ENCODE measurements around the gene RAP1B. TPM values are rescaled to one million over a fixed set of nuclear protein-coding genes. Genes with fewer than 3 reads are reported as not detected.

RAP1B gene
- total and polyA plus RNA-seq, 4 donors, result 125 to 203 (median 138) TPM

DNA sequence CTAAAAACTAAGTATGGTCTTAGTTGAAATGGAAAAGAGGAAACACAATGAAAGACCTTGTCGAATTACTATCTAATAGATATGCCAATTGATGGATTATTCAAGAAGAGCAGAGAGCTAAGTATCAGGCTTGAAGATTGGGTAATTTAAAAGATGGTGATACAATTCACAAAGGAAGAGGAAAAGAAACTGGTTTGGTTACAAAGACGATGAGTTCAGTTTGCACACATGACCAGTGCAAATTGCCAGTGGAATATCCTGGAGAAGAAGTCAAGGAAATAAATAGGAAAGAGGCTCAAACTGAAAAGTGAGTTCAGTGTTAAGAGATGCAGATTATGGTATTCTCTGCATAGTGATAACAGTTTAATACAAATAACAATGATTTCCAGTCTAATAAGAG, 2.5 kb upstream of the RAP1B start:
- H3K4me3 ChIP-seq (ENCODE audit: low read depth, low read length), result no peak overlapping the region
- no peaks in the 10 kb centered on the region for H3K27me3 ChIP-seq (ENCODE audit: control insufficient read depth, insufficient read depth, low read length)
- H3K4me1 ChIP-seq (ENCODE audit: control insufficient read depth, insufficient read depth, low read length), result peaks cover 5% of the 10 kb centered on the region
- no peak for DNase-seq (ENCODE audit: low read depth in 4 of 6, low spot score in 6 of 6)
- H3K27ac ChIP-seq (ENCODE audit: low read depth, low read length), result no peak overlapping the region
- no peaks in the 10 kb centered on the region for H3K36me3 ChIP-seq (ENCODE audit: control insufficient read depth, insufficient read depth, low read length)
- WGBS (ENCODE audit: insufficient coverage), result 70% methylated on average over 1 of the region's 2 CpGs
- no peaks in the 10 kb centered on the region for H3K9me3 ChIP-seq (ENCODE audit: control insufficient read depth, insufficient read depth, low read length)

DNA sequence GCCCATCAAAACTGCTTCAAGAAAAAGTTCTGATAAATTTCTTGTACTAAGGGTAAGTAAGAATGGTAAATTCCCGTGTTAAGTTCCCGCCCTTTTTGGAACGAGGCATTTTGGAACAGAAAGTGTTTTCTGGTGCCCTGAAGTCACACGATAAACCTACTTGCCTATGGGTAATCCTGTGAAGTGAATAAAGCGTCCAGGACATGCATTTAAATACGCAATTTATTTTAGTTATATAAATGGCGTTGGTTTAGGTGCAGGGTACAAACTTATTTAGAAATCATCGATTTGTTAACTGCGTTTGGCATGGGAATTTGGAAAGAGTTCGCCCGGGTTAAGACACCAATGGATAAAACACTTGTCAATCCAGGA, 715 bp upstream of the RAP1B start:
- DNase-seq (ENCODE audit: low read depth in 4 of 6, low spot score in 6 of 6), result peak in 3 of 6 donors; percentile 15 to 70 (median 17)
- Histone ChIP-seq H3K36me3 (ENCODE audit: control insufficient read depth, insufficient read depth, low read length) (no peaks in the 10 kb centered on the region), H3K27me3 (ENCODE audit: control insufficient read depth, insufficient read depth, low read length) (no peaks in the 10 kb centered on the region), H3K27ac (ENCODE audit: low read depth, low read length) (peak overlapping the region; percentile 98), H3K4me3 (ENCODE audit: low read depth, low read length) (peak overlapping the region; percentile 79), H3K4me1 (ENCODE audit: control insufficient read depth, insufficient read depth, low read length) (peaks cover 9% of the 10 kb centered on the region), H3K9me3 (ENCODE audit: control insufficient read depth, insufficient read depth, low read length) (no peaks in the 10 kb centered on the region)
- WGBS (ENCODE audit: insufficient coverage), result 13% methylated on average over 9 of the region's 11 CpGs

DNA sequence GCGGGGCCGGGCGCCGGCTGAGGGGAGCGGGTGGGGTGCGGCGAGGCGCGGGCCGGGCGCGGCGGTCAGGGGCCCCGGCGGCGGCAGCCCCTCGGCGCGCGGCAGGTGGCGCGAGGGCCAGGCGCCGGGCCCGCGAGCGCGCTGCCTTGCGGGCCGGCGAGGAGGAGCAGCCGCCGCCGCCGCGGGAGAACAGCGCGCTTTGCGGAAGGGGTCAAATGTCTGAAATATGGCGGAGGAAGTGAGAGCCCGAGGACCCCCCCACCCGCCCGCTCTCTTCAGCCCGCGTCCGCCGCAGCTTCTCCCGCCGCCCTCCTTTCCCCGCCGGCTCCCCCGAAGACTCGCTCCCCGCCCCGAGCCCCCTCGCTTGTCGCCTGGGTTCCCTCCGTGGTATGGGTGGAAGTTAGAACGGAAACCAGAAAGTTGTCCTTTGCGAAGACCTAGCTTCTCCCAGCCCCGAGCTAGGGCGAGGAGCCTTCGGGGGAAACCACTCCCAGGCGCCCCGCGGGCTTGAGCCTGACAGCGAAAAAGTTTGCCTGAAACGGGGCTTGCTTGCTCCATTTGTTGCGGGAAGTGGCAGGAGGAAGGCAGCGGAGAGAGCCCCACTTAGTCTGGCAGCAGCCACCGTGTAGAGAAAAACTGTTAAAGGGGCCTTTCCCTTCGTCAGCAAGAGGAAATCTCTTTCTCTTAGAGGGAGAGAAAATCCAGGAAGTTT, 551 bp downstream of the RAP1B start:
- 0% methylated on average over 57 of the region's 72 CpGs for WGBS (ENCODE audit: insufficient coverage)
- no peaks in the 10 kb centered on the region for H3K9me3 ChIP-seq (ENCODE audit: control insufficient read depth, insufficient read depth, low read length)
- no peaks in the 10 kb centered on the region for H3K36me3 ChIP-seq (ENCODE audit: control insufficient read depth, insufficient read depth, low read length)
- H3K27ac ChIP-seq (ENCODE audit: low read depth, low read length), result peak overlapping the region; percentile 97
- peak in 5 of 6 donors; percentile 38 to 86 (median 42) for DNase-seq (ENCODE audit: low read depth in 4 of 6, low spot score in 6 of 6)
- peaks cover 9% of the 10 kb centered on the region for H3K4me1 ChIP-seq (ENCODE audit: control insufficient read depth, insufficient read depth, low read length)
- no peaks in the 10 kb centered on the region for H3K27me3 ChIP-seq (ENCODE audit: control insufficient read depth, insufficient read depth, low read length)
- H3K4me3 ChIP-seq (ENCODE audit: low read depth, low read length), result peak overlapping the region; percentile 96

DNA sequence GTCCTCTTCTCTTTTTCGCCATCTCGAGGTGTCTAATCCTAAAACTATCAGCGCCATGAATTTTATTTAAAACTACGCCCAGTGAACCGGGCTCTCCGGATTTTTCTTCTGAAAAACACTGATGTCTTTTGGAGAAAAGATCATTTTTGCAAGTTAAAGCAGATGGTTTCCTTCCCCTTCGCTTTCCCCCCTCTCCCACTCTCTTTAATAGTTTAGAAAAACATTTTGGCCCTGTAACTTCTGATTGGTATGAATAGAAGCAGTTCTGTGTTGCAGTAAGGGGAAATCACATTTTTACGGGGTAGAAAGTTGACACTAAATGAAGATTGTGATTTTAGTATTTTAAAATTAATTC, 1.1 kb downstream of the RAP1B start:
- WGBS (ENCODE audit: insufficient coverage), result no CpG with 5 or more reads among the region's 8 CpGs
- Histone ChIP-seq H3K4me1 (ENCODE audit: control insufficient read depth, insufficient read depth, low read length) (peaks cover 9% of the 10 kb centered on the region), H3K9me3 (ENCODE audit: control insufficient read depth, insufficient read depth, low read length) (no peaks in the 10 kb centered on the region), H3K36me3 (ENCODE audit: control insufficient read depth, insufficient read depth, low read length) (no peaks in the 10 kb centered on the region), H3K27ac (ENCODE audit: low read depth, low read length) (peak overlapping the region; percentile 97), H3K4me3 (ENCODE audit: low read depth, low read length) (peak overlapping the region; percentile 96), H3K27me3 (ENCODE audit: control insufficient read depth, insufficient read depth, low read length) (no peaks in the 10 kb centered on the region)
- DNase-seq (ENCODE audit: low read depth in 4 of 6, low spot score in 6 of 6), result no peak

DNA sequence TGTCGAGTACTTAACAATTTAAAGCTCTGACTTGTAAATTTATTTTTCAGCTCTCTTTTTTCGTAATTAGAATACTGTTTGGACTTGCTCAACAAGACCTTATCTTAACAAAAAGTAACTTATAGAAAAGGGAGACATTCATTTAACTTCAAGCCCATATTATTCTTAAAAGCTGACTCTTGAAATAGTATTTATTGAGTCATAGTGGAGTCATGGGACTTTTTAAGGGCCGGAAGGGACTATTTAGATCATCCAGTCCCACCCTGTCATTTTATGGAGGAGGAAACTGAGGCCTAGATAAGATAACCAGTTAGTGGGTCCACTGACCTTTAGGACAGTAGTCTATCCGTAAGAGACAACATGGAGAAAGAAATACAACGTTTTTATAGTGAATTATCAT, 1.5 kb downstream of the RAP1B start:
- Histone ChIP-seq H3K36me3 (ENCODE audit: control insufficient read depth, insufficient read depth, low read length) (no peaks in the 10 kb centered on the region), H3K27ac (ENCODE audit: low read depth, low read length) (peak overlapping the region; percentile 97), H3K9me3 (ENCODE audit: control insufficient read depth, insufficient read depth, low read length) (no peaks in the 10 kb centered on the region), H3K4me1 (ENCODE audit: control insufficient read depth, insufficient read depth, low read length) (peaks cover 9% of the 10 kb centered on the region), H3K4me3 (ENCODE audit: low read depth, low read length) (peak overlapping the region; percentile 96), H3K27me3 (ENCODE audit: control insufficient read depth, insufficient read depth, low read length) (no peaks in the 10 kb centered on the region)
- DNase-seq (ENCODE audit: low read depth in 4 of 6, low spot score in 6 of 6), result no peak
- WGBS (ENCODE audit: insufficient coverage), result no CpG with 5 or more reads among the region's 5 CpGs

DNA sequence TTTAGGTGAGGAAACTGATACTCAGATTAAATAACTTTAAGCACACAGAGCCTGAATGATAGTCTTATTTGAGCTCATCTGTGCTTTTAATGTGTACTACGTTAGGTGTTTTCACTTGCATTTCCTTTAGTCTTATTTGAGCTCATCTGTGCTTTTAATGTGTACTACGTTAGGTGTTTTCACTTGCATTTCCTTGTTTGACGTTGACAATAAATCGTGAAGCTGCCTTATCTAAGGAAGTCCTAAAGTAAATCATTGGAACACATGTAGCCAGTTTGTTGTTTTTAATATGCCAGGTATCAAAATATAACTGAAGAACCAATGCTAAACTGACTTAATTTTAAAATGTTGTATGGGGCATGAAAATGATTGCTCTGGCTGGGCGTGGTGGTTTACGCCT, 2.0 kb downstream of the RAP1B start:
- 100% methylated on average over 1 of the region's 6 CpGs for WGBS (ENCODE audit: insufficient coverage)
- peak overlapping the region; percentile 96 for H3K4me3 ChIP-seq (ENCODE audit: low read depth, low read length)
- H3K27me3 ChIP-seq (ENCODE audit: control insufficient read depth, insufficient read depth, low read length), result no peaks in the 10 kb centered on the region
- H3K36me3 ChIP-seq (ENCODE audit: control insufficient read depth, insufficient read depth, low read length), result no peaks in the 10 kb centered on the region
- H3K9me3 ChIP-seq (ENCODE audit: control insufficient read depth, insufficient read depth, low read length), result no peaks in the 10 kb centered on the region
- peak overlapping the region; percentile 97 for H3K27ac ChIP-seq (ENCODE audit: low read depth, low read length)
- H3K4me1 ChIP-seq (ENCODE audit: control insufficient read depth, insufficient read depth, low read length), result peaks cover 9% of the 10 kb centered on the region
- DNase-seq (ENCODE audit: low read depth in 4 of 6, low spot score in 6 of 6), result no peak

DNA sequence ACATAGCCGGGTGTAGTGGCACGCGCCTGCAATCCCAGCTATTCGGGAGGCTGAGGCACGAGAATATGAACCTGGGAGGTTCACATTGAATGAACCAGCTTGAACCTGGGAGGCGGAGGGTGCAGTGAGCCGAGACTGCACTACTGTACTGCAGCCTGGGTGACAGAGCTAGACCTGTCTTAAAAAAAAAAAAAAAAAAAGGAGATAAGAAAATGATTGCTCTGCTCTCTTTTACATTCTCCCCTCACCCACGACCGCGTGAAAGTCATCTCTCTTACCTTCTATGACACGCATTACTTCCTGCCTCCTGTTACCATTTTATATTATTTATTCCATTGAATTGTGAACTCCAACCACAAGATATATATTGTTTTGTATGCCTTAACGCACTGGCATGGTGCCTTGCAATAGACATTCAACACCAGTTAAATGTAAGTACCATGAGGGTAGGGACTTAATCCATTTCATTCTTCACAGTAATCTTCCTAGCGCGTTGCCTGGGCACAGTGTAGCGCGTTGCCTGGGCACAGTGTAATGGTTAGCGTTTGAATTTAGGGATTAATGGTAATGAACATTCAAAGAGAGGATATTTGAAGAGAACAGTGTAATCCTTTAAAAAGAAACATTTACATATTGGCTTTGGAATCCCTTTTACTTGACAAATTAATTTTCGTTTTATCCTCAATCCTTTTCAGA, 2.7 kb downstream of the RAP1B start:
- H3K27ac ChIP-seq (ENCODE audit: low read depth, low read length), result no peak overlapping the region
- 100% methylated on average over 3 of the region's 18 CpGs for WGBS (ENCODE audit: insufficient coverage)
- peaks cover 9% of the 10 kb centered on the region for H3K4me1 ChIP-seq (ENCODE audit: control insufficient read depth, insufficient read depth, low read length)

DNA sequence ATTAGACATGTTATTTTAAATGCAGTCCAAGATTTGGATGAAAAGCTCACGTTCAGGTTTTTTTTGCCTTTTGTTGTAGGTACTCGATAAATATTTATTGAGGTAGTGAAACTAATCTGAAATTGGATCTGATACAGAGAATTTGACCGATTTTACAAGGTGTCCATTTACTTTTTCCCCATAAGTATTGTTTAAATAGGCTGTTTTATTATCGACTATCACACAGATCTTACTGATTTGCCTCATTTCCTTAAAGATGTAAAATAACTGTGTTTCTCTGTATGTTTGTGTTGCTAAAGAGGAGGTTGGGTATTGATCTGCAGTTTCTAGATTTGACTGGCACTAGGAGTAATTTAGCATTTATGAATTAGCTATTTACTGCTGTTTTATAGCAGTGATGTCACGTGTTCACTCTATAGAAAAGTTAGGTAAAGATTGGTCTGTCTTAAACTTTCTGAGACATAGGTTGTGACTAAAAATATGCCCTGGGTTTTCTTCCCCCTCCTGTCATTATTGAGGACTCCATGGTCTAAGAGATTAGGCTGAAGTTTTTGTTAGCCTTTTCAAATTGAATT, 3.5 kb downstream of the RAP1B start:
- 80% methylated on average over 1 of the region's 5 CpGs for WGBS (ENCODE audit: insufficient coverage)
- H3K4me1 ChIP-seq (ENCODE audit: control insufficient read depth, insufficient read depth, low read length), result peaks cover 9% of the 10 kb centered on the region

More for the DNA sequence above, 2.7 kb downstream of the RAP1B start:
- Histone ChIP-seq H3K4me3 (ENCODE audit: low read depth, low read length) (no peak overlapping the region), H3K9me3 (ENCODE audit: control insufficient read depth, insufficient read depth, low read length) (no peaks in the 10 kb centered on the region), H3K27me3 (ENCODE audit: control insufficient read depth, insufficient read depth, low read length) (no peaks in the 10 kb centered on the region), H3K36me3 (ENCODE audit: control insufficient read depth, insufficient read depth, low read length) (peaks cover 3% of the 10 kb centered on the region)
- DNase-seq (ENCODE audit: low read depth in 4 of 6, low spot score in 6 of 6), result no peak

DNA sequence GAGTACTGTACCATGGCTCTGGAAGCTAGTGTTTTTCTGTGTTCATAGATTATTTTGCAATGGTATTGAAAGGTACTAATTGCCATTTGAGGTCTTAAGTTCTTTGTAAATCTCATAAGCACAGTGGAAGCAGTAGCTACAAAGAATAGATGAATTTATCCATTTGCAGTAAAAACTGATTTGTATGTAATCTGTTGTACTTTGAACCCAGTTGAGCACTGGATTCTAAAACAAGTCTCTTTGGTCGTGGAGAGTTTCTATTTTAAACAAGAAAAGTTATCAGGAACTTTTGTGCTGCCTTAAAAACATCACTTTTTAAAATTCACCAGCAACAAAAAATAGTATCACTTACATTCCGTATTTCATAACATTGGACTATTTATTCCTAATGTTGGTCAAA, 4.1 kb downstream of the RAP1B start:
- H3K27ac ChIP-seq (ENCODE audit: low read depth, low read length), result no peak overlapping the region
- no peak overlapping the region for H3K4me3 ChIP-seq (ENCODE audit: low read depth, low read length)
- peaks cover 3% of the 10 kb centered on the region for H3K36me3 ChIP-seq (ENCODE audit: control insufficient read depth, insufficient read depth, low read length)
- no peaks in the 10 kb centered on the region for H3K27me3 ChIP-seq (ENCODE audit: control insufficient read depth, insufficient read depth, low read length)
- no CpG with 5 or more reads among the region's 2 CpGs for WGBS (ENCODE audit: insufficient coverage)
- H3K9me3 ChIP-seq (ENCODE audit: control insufficient read depth, insufficient read depth, low read length), result no peaks in the 10 kb centered on the region
- peaks cover 9% of the 10 kb centered on the region for H3K4me1 ChIP-seq (ENCODE audit: control insufficient read depth, insufficient read depth, low read length)
- no peak for DNase-seq (ENCODE audit: low read depth in 4 of 6, low spot score in 6 of 6)

More for the DNA sequence above, 3.5 kb downstream of the RAP1B start:
- DNase-seq (ENCODE audit: low read depth in 4 of 6, low spot score in 6 of 6), result no peak
- no peaks in the 10 kb centered on the region for H3K27me3 ChIP-seq (ENCODE audit: control insufficient read depth, insufficient read depth, low read length)
- H3K36me3 ChIP-seq (ENCODE audit: control insufficient read depth, insufficient read depth, low read length), result peaks cover 3% of the 10 kb centered on the region
- no peak overlapping the region for H3K4me3 ChIP-seq (ENCODE audit: low read depth, low read length)
- no peak overlapping the region for H3K27ac ChIP-seq (ENCODE audit: low read depth, low read length)
- no peaks in the 10 kb centered on the region for H3K9me3 ChIP-seq (ENCODE audit: control insufficient read depth, insufficient read depth, low read length)
